GM18511 (cell line): ENCODE data around the gene FAM25C.
"Not testable (repeated sequence)": the region's sequence is repeated elsewhere in the genome, so short reads cannot be mapped to it uniquely, and the experiment has no call there.

Experiments used
- ATAC-seq: cut with Tn5 transposase; IDR thresholded peaks from one replicate; pipeline ENCODE4 v1.9.1; 2021; ENCODE audit warnings: mild to moderate bottlenecking, moderate library complexity; ENCODE audit not compliant: unreplicated experiment

The FAM25C gene

DNA sequence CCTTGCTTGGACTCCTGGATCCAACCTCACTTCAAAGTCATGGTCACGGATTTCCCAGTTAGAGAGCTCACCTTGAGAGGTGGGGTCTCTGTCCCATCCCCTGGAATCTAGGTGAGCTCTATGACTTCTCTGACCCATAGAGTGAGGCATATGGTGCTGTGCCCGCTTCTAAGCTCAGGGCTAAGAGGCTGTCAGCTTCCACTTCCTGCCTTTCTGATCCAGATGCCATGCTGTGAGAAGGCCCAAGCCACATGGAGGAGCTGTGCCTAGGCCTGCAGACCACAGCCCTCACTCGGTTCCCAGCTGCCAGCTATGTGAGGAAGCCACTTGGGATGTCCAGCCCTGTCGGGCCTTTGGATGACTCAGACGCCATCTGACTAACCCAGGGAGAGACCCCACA, 39.9 kb downstream of the FAM25C start:
- ATAC-seq = not testable (repeated sequence)

DNA sequence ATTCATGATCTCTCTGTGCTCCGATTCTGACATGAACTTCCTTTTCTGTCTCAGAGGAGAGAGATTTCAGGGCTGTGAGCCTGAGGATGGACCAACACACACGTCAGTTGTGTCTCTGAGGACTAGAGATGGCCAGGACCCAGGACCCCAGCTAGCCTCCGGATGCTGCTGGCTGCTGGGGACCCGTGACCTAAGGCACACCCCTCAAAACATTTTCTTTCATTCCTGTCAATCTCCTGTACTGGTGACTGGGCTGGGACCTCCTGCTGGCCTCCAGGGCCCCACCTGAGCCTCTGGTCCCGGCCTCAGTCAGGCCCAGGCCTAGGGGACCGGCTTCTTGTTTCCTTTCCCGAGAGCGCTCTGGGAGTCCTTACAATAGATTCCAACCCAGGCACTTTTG, 42.4 kb downstream of the FAM25C start:
- not testable (repeated sequence) for ATAC-seq

DNA sequence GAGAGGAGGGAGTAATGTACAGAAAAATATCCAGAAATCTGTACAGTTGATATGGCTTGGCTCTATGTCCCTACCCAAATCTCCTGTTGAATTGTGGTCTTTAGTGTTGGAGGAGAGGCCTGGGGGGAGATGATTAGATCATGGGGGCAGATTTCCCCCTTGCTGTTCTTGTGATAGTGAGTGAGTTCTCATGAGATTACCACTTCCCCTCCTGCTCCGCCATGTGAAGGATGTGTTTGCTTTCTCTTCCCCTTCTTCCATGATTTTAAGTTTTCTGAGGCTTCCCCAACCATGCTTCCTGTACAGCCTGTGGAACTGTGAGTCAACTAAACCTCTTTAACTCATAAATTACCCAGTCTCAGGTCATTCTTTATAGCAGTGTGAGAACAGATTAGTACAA, 52.2 kb downstream of the FAM25C start:
- ATAC-seq = not testable (repeated sequence)
